GM21390 (cell line): ENCODE results near the gene EYA2.

Source experiments
- ATAC-seq: cut with Tn5 transposase; IDR thresholded peaks from one replicate; pipeline ENCODE4 v1.9.1; 2021; ENCODE audit not compliant: unreplicated experiment

EYA2 gene

GRCh38 chr20:47059536-47059935 is 164.9 kb downstream of the EYA2 start:
- ATAC-seq: no peak

GRCh38 chr20:47061549-47061948 is 166.9 kb downstream of the EYA2 start:
- no peak for ATAC-seq

- ATAC-seq: no peak
Observed at GRCh38 chr20:47062226-47062890, 167.7 kb downstream of the EYA2 start.

- no peak for ATAC-seq
Observed at GRCh38 chr20:47063407-47063806, 168.8 kb downstream of the EYA2 start.

GRCh38 chr20:47063808-47064207 is 169.2 kb downstream of the EYA2 start:
- no peak for ATAC-seq

GRCh38 chr20:47066484-47067270 is 172.0 kb downstream of the EYA2 start:
- ATAC-seq: no peak

- no peak for ATAC-seq
Observed at GRCh38 chr20:47067776-47068175, 173.1 kb downstream of the EYA2 start.

GRCh38 chr20:47070176-47070575 is 175.5 kb downstream of the EYA2 start:
- no peak for ATAC-seq

GRCh38 chr20:47071646-47072185 is 177.1 kb downstream of the EYA2 start:
- no peak for ATAC-seq

- no peak for ATAC-seq
Observed at GRCh38 chr20:47073766-47074475, 179.3 kb downstream of the EYA2 start.

GRCh38 chr20:47075263-47075662 is 180.6 kb downstream of the EYA2 start:
- ATAC-seq: no peak

- ATAC-seq: no peak
Observed at GRCh38 chr20:47079047-47079446, 184.4 kb downstream of the EYA2 start.

GRCh38 chr20:47080365-47080764 is 185.7 kb downstream of the EYA2 start:
- ATAC-seq: no peak

GRCh38 chr20:47086316-47086715 is 191.7 kb downstream of the EYA2 start:
- no peak for ATAC-seq

GRCh38 chr20:47088335-47088734 is 193.7 kb downstream of the EYA2 start:
- ATAC-seq: no peak

GRCh38 chr20:47089151-47089550 is 194.5 kb downstream of the EYA2 start:
- no peak for ATAC-seq

GRCh38 chr20:47090835-47091234 is 196.2 kb downstream of the EYA2 start:
- ATAC-seq: no peak

GRCh38 chr20:47093320-47093966 is 198.8 kb downstream of the EYA2 start:
- ATAC-seq: no peak

GRCh38 chr20:47095690-47096089 is 201.0 kb downstream of the EYA2 start:
- ATAC-seq: no peak

- ATAC-seq: no peak
Observed at GRCh38 chr20:47097691-47098622, 203.3 kb downstream of the EYA2 start.
